Endothelial cell of umbilical vein (primary cell): Measurements from ENCODE around the gene TM9SF2. TPM values are rescaled to one million over a fixed set of nuclear protein-coding genes. Genes with fewer than 3 reads are reported as not detected.

ENCODE experiments used
- BruUV-seq: library from RNA; stranded (reverse); fragments of 400-500 nt; replicated peaks from 2 replicates; lab custom pipeline; 2021; lab: Mats Ljungman, UMichigan
- CTCF ChIA-PET: fragments of 300-600, 350-600 bp; sonication (Branson Sonifier 250); formaldehyde crosslinking; loops from one replicate; lab custom pipeline; 2021; ENCODE audit warnings: antibody characterized with exemption, inconsistent platforms; lab: Charles Lee
- POLR2A ChIA-PET: fragments of 300-600, 350-600 bp; sonication (Branson Sonifier 250); formaldehyde crosslinking; loops from one replicate; lab custom pipeline; 2021; ENCODE audit warnings: antibody characterized with exemption, inconsistent platforms; lab: Charles Lee
- DNase-seq: peaks from one replicate; pipeline ENCODE4 v3.0.0-alpha.2; 2011; ENCODE audit warnings: low read depth, low spot score
- FAIRE-seq: peaks from 2 replicates; lab custom pipeline; 2011; peaks lifted over from hg19 to GRCh38; lab: Jason Lieb, UNC
- H2AFZ ChIP-seq: 2 replicates; pipeline ENCODE4 v1.6.0; 2012; ENCODE audit warnings: low read depth, low read length, control low read depth, inconsistent platforms
- H3K27ac ChIP-seq: 2 replicates; pipeline ENCODE4 v1.5.1; 2011; ENCODE audit warnings: low read depth, mild to moderate bottlenecking, control low read depth, low read length, moderate library complexity; ENCODE audit not compliant: insufficient read depth
- H3K27me3 ChIP-seq, 2 experiments: 2 replicates each; pipeline versions ENCODE4 v1.6.0 to v1.6.1; 2011; ENCODE audit warnings: low read length in 2 of 2, mixed read lengths in 1 of 2; ENCODE audit not compliant: control insufficient read depth in 2 of 2, insufficient read depth in 2 of 2
- H3K36me3 ChIP-seq, 2 experiments: 2 replicates in 1 of 2; 3 replicates in 1 of 2; pipeline ENCODE4 v1.5.1; 2011; ENCODE audit warnings: low read length in 2 of 2, mild to moderate bottlenecking in 1 of 2, moderate library complexity in 1 of 2; ENCODE audit not compliant: control insufficient read depth in 2 of 2, insufficient read depth in 2 of 2; ENCODE audit errors: extremely low read depth in 1 of 2
- H3K4me1 ChIP-seq: 3 replicates; pipeline ENCODE4 v1.5.1; 2011; ENCODE audit warnings: mild to moderate bottlenecking, low read length; ENCODE audit not compliant: control insufficient read depth, insufficient read depth; ENCODE audit errors: extremely low read depth
- H3K4me2 ChIP-seq: 2 replicates; pipeline ENCODE4 v1.6.1; 2011; ENCODE audit warnings: low read length, control low read depth, mixed read lengths; ENCODE audit not compliant: insufficient read depth
- H3K4me3 ChIP-seq, 3 experiments: fragments of 200-600 bp in 1 of 3; sonication (generic), shearing (Covaris generic) in 1 of 3; replicated peaks in 1 of 3; 2 replicates each; pipeline ENCODE4 v1.5.1; 2011 to 2016; ENCODE audit warnings: control low read depth in 3 of 3, low read length in 3 of 3, mild to moderate bottlenecking in 2 of 3, inconsistent platforms in 1 of 3, low read depth in 1 of 3, moderate library complexity in 1 of 3; ENCODE audit not compliant: insufficient read depth in 1 of 3
- H3K79me2 ChIP-seq: 2 replicates; pipeline ENCODE4 v1.6.0; 2012; ENCODE audit warnings: low read length, inconsistent platforms; ENCODE audit not compliant: control insufficient read depth, insufficient read depth
- H3K9ac ChIP-seq: replicated peaks from 2 replicates; pipeline ENCODE3; 2011; ENCODE audit warnings: low read length, control low read depth; ENCODE audit not compliant: insufficient read depth; ENCODE audit errors: extremely low read depth
- H3K9me1 ChIP-seq: replicated peaks from 3 replicates; pipeline ENCODE4 v1.6.0; 2011; ENCODE audit warnings: mild to moderate bottlenecking, low read length; ENCODE audit not compliant: control insufficient read depth, insufficient read depth; ENCODE audit errors: extremely low read depth
- H3K9me3 ChIP-seq: replicated peaks from 2 replicates; pipeline ENCODE4 v1.5.1; 2012; ENCODE audit warnings: low read length, inconsistent platforms; ENCODE audit not compliant: control insufficient read depth, insufficient read depth
- H4K20me1 ChIP-seq: replicated peaks from 2 replicates; pipeline ENCODE3; 2011; ENCODE audit warnings: mild to moderate bottlenecking, low read length; ENCODE audit not compliant: control insufficient read depth, insufficient read depth; ENCODE audit errors: extremely low read depth
- EZH2 ChIP-seq: IDR thresholded peaks from 2 replicates; pipeline ENCODE4 v1.6.1; 2012; ENCODE audit warnings: borderline replicate concordance, low read depth, mild to moderate bottlenecking, moderate library complexity, low read length, inconsistent platforms; ENCODE audit not compliant: severe bottlenecking
- FOS ChIP-seq: IDR thresholded peaks from 2 replicates; pipeline ENCODE4 v1.6.1; 2011; ENCODE audit warnings: mild to moderate bottlenecking, low read length, moderate library complexity, borderline replicate concordance; ENCODE audit not compliant: insufficient read depth
- GATA2 ChIP-seq: IDR thresholded peaks from 2 replicates; pipeline ENCODE4 v1.7.0; 2011; ENCODE audit warnings: low read depth, mild to moderate bottlenecking, moderate library complexity, mixed read lengths, low read length; ENCODE audit not compliant: insufficient read length, insufficient read depth
- JUN ChIP-seq: IDR thresholded peaks from 2 replicates; pipeline ENCODE4 v1.6.1; 2011; ENCODE audit warnings: borderline replicate concordance, low read depth; ENCODE audit not compliant: insufficient read length, insufficient read depth
- MYC ChIP-seq: IDR thresholded peaks from one replicate; pipeline ENCODE4 v1.6.1; 2011; ENCODE audit warnings: mild to moderate bottlenecking, low read depth, low read length
- POLR2A ChIP-seq: IDR thresholded peaks from 2 replicates; pipeline ENCODE4 v1.6.1; 2012; ENCODE audit warnings: low read depth, mild to moderate bottlenecking, control low read depth, low read length
- POLR2AphosphoS5 ChIP-seq: IDR thresholded peaks from 2 replicates; pipeline ENCODE4 v1.6.1; 2012; ENCODE audit warnings: low read depth, mild to moderate bottlenecking, control low read depth, low read length, moderate library complexity; ENCODE audit not compliant: insufficient read depth
- dilution Hi-C: fragments of 300-500 bp; cut with MboI; formaldehyde crosslinking; loops from one replicate; pipeline ENCODE4 v1.15.0; 2019; ENCODE audit warnings: low sequenced_read_pairs; ENCODE audit not compliant: extremely low pct_ligation_motif_present
- intact Hi-C: fragments of 100-400 bp; cut with micrococcal nuclease; formaldehyde crosslinking; loops from one replicate; pipeline ENCODE4 v1.10.0; 2022
- polyA plus RNA-seq, 4 experiments: library from polyadenylated mRNA; depleted of rRNA in 3 of 4; stranded (reverse) in 3 of 4; unstranded in 1 of 4; fragments of >200 nt; gene quantifications; 2 replicates each; pipeline versions ENCODE4 v1.2.1 to v1.2.3, GENCODE V29; 2011 to 2012; ENCODE audit warnings: missing spikeins in 1 of 4
- total RNA-seq: library from RNA; stranded (reverse); gene quantifications from 2 replicates; pipeline ENCODE4 v1.2.3, GENCODE V29; 2021
- TF ChIP-seq, protein P1 (sequence below): IDR thresholded peaks from 2 replicates; pipeline ENCODE4 v1.6.1; 2011; ENCODE audit not compliant: insufficient read depth, insufficient read length
- TF ChIP-seq, protein P2 (sequence below), 2 donors: IDR thresholded peaks; 1 replicate in 1 of 2; 2 replicates in 1 of 2; pipeline ENCODE4 v1.5.1; 2011; ENCODE audit warnings: low read length in 2 of 2, mild to moderate bottlenecking in 2 of 2, moderate library complexity in 2 of 2, control low read depth in 1 of 2, inconsistent platforms in 1 of 2, low read depth in 1 of 2; ENCODE audit not compliant: insufficient read depth in 1 of 2; ENCODE audit errors: extremely low read depth in 1 of 2

TM9SF2 gene
- total and polyA plus RNA-seq, 2 donors (not counting 3 experiments of a cell fraction or from before 2014, with no cell fraction given) = 76.0 to 90.0 TPM

DNA sequence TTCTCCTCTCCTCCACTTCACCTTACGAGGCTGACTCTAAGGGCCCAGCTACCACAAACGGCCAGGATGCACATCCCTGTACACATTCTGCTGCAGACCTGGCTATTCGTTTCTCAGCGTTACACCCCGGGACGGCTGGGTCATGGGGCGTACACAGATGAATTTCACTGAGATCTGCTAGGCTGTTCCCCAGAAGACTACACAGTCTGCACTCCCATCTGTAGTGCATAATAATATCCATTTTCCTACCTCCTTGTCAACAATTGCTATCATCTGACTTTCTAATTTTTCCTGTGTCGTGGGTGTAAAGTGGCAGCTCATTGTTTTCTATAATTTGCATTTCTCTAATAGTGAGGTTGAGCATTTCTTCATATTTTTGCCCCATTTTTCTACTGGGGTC, 85.7 kb downstream of the TM9SF2 start:
- H3K36me3 ChIP-seq = no peaks in the 10 kb centered on the region
- DNase-seq (no peak), FAIRE-seq (no peak)
- H3K27ac ChIP-seq = no peak overlapping the region
- H3K9me3 ChIP-seq = no peaks in the 10 kb centered on the region
- peaks cover 13% of the 10 kb centered on the region for H3K4me1 ChIP-seq
- H2AFZ ChIP-seq = no peak overlapping the region
- BruUV-seq = no TSS peak
- no peaks in the 10 kb centered on the region for H4K20me1 ChIP-seq
- TF ChIP-seq MYC (no peak), EZH2 (no peak), POLR2AphosphoS5 (no peak), JUN (no peak), FOS (no peak), GATA2 (no peak), POLR2A (no peak)
- TF ChIP-seq, protein P1, sequence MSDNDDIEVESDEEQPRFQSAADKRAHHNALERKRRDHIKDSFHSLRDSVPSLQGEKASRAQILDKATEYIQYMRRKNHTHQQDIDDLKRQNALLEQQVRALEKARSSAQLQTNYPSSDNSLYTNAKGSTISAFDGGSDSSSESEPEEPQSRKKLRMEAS = no peak
- TF ChIP-seq, protein P2, sequence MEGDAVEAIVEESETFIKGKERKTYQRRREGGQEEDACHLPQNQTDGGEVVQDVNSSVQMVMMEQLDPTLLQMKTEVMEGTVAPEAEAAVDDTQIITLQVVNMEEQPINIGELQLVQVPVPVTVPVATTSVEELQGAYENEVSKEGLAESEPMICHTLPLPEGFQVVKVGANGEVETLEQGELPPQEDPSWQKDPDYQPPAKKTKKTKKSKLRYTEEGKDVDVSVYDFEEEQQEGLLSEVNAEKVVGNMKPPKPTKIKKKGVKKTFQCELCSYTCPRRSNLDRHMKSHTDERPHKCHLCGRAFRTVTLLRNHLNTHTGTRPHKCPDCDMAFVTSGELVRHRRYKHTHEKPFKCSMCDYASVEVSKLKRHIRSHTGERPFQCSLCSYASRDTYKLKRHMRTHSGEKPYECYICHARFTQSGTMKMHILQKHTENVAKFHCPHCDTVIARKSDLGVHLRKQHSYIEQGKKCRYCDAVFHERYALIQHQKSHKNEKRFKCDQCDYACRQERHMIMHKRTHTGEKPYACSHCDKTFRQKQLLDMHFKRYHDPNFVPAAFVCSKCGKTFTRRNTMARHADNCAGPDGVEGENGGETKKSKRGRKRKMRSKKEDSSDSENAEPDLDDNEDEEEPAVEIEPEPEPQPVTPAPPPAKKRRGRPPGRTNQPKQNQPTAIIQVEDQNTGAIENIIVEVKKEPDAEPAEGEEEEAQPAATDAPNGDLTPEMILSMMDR (IDR thresholded peaks at IDR 0.05; ENCODE audit: extremely low read depth in 1 of 2, insufficient read depth in 1 of 2, low read depth in 1 of 2, low read length in 2 of 2) = no peak
- no peak overlapping the region for H3K4me2 ChIP-seq
- H3K79me2 ChIP-seq = no peaks in the 10 kb centered on the region
- H3K4me3 ChIP-seq = no peak overlapping the region
- CTCF ChIA-PET = no interaction called here
- no peak overlapping the region for H3K9ac ChIP-seq
- intact Hi-C loops (no loop called here), dilution Hi-C loops (no loop called here)
- H3K27me3 ChIP-seq = peaks cover 0 to 6% of the 10 kb centered on the region in 2 experiments
- no peaks in the 10 kb centered on the region for H3K9me1 ChIP-seq
- POLR2A ChIA-PET = no interaction called here
